Measurements from ENCODE around the gene PACSIN3.
A peak's percentile ranks its signal among the peaks of the same experiment; 100 is the strongest.

PACSIN3 gene

DNA sequence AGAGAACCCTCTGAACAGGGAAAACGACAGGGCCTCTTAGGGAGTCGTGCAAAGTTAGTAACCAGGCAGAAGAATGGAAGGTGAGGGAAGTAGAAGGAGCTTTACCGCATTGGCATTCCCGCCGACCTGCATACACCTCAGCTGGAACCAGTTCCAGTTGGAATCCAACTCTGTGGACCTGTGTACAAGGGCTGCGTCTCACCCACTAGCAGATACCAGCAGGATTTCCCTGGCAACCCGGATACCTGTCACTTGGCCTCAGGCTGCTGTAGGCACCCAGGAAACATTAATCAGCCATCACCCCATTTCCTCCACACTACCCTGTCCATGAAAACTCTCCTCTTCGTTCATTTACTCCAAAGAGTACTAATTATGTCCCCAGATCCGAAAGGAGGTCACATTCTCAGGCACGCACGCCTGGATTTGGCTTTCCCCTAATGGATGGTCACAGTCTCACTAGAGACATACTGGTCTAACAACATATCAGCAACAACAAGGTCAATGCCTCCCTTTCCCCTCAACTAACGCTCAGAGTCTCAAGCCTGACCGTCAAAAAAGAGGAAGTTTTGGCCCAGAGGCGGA lies 10.4 kb downstream of the PACSIN3 start:
- no peak for TF ChIP-seq CTCF (conservative IDR thresholded peaks at IDR 0.05; ENCODE audit: low read depth, low read length)
- no peak for DNase-seq (ENCODE audit: low read depth)
- H3K4me3 ChIP-seq (ENCODE audit: low read length), result peak overlapping the region; percentile 97

DNA sequence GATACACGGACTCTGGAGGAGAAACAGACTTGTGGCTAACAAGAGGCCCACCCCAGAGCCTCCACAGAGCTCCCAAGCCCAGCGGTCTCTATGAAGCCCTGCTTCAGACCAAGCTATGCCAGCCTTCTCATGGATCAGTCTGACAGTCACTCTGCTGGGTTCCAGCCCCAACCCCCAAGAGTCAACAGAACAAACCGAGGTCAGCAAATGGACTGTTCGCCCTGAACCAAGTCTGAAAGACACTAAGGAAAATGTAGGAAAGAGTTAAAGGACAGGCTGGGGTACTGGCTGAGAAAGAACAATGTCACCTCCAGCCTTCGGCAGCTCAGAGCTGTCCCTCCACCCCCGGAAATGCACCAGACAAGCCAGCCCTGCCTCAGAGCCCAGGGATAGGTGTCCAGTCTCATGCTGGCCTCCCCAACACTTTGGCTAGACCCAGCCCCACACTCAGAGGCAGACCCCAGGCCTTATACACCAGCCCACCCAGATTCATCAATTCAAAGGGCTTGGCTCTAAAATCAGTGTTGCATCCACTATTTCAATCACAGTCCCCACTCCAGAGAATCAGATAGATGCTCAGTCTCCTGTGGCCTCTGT lies 13.4 kb downstream of the PACSIN3 start:
- H3K4me3 ChIP-seq (ENCODE audit: low read length), result no peak overlapping the region
- no peak for DNase-seq (ENCODE audit: low read depth)
- no peak for TF ChIP-seq CTCF (conservative IDR thresholded peaks at IDR 0.05; ENCODE audit: low read depth, low read length)

DNA sequence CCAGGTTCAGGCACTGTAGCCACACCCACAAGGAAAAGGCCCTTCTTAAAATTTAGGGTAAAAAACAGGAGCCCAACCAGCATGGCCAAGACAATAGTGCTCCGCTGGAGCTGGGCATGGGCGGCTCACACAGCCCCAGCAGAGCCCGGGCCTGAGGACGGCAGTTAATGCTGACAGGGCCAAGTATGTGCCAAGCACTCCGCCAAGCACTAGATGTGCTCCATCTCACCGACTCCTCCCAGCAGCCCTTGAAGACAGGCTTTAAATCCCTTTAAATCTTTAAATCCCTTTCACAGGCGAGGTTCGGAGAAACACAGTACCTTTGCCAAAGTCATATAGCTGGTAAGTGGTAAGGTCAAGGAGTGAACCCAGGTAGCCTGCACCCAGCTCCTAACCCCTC lies 14.4 kb downstream of the PACSIN3 start:
- DNase-seq (ENCODE audit: low read depth), result no peak
- no peak overlapping the region for H3K4me3 ChIP-seq (ENCODE audit: low read length)
- no peak for TF ChIP-seq CTCF (conservative IDR thresholded peaks at IDR 0.05; ENCODE audit: low read depth, low read length)

GRCh38 chr11:47171061-47171838 lies 15.0 kb downstream of the PACSIN3 start:
- DNase-seq (ENCODE audit: low read depth), result no peak
- no peak for TF ChIP-seq CTCF (conservative IDR thresholded peaks at IDR 0.05; ENCODE audit: low read depth, low read length)
- no peak overlapping the region for H3K4me3 ChIP-seq (ENCODE audit: low read length)

DNA sequence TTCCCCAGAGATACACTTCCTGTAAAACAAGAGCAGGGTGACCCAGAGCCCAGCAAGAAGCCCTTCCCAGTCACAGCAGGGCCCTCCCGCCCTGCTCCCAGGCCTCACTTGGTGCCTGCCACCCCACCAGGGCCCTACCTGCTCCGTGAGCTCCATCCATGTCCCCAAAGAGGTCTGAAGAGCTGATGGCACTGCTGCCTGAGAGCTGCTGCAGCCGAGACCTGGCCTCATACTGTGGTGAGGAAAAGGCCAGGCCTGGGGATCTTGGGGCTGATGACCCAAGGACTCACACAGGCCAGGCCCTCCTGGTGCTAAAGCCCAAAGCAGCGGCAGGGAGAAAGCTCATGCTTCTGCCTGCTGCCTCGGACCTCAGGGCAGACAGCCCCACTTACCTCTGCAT lies 19.9 kb downstream of the PACSIN3 start:
- no peak for TF ChIP-seq CTCF (conservative IDR thresholded peaks at IDR 0.05; ENCODE audit: low read depth, low read length)
- H3K4me3 ChIP-seq (ENCODE audit: low read length), result no peak overlapping the region
- no peak for DNase-seq (ENCODE audit: low read depth)

DNA sequence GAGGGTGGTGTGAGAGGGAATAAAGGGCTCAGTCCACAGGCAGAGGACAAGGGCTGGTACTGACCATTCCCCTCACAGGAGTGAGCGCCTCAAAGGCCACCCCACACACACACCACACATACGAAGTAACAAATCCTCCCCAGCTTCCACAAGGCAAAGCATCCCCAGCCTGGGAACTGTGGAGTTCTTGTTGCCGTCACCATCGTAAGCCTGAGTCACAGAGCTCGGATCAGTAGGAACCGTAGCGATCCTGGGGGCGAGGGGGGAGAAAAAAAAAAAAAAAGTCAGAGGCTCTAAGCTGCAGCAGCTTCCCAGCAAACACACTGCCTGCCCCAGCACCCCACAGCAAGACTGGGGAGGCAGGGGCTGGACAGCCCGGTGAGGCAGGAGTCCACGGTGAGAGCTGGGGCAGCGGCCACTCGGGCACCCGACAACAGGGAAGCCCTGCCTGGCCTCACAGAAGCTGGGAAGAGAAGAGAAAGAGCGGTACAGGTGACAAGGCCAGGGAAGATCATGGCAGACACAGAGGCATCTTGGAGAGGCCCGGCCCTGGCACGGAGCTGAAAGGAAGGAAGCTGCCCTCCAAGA lies 20.9 kb downstream of the PACSIN3 start:
- no peak overlapping the region for H3K4me3 ChIP-seq (ENCODE audit: low read length)
- no peak for TF ChIP-seq CTCF (conservative IDR thresholded peaks at IDR 0.05; ENCODE audit: low read depth, low read length)
- no peak for DNase-seq (ENCODE audit: low read depth)
